VCaP (cell line): Measurements from ENCODE around the gene PRPF18.

Experiments
- H3K27ac ChIP-seq: fragments of 450-650 bp; 2 replicates; pipeline ENCODE4 v1.5.1; 2017
- TF ChIP-seq, protein P1 (sequence below): fragments of 450-650 bp; conservative IDR thresholded peaks from 2 replicates; pipeline ENCODE4 v1.5.1; 2017; ENCODE audit warnings: mild to moderate bottlenecking, moderate library complexity

Gene PRPF18

GRCh38 chr10:13669901-13670300, 83.1 kb downstream of the PRPF18 start:
- H3K27ac ChIP-seq: peak overlapping the region; percentile 16; the same call in 1 of the 2 replicates
- TF ChIP-seq, protein P1, sequence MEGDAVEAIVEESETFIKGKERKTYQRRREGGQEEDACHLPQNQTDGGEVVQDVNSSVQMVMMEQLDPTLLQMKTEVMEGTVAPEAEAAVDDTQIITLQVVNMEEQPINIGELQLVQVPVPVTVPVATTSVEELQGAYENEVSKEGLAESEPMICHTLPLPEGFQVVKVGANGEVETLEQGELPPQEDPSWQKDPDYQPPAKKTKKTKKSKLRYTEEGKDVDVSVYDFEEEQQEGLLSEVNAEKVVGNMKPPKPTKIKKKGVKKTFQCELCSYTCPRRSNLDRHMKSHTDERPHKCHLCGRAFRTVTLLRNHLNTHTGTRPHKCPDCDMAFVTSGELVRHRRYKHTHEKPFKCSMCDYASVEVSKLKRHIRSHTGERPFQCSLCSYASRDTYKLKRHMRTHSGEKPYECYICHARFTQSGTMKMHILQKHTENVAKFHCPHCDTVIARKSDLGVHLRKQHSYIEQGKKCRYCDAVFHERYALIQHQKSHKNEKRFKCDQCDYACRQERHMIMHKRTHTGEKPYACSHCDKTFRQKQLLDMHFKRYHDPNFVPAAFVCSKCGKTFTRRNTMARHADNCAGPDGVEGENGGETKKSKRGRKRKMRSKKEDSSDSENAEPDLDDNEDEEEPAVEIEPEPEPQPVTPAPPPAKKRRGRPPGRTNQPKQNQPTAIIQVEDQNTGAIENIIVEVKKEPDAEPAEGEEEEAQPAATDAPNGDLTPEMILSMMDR: no peak

- TF ChIP-seq, protein P1: no peak
- H3K27ac ChIP-seq: peak overlapping the region; percentile 16; the same call in 1 of the 2 replicates
Observed at GRCh38 chr10:13670311-13670710, 83.5 kb downstream of the PRPF18 start.

- TF ChIP-seq, protein P1: no peak
- no peak overlapping the region for H3K27ac ChIP-seq
Observed at GRCh38 chr10:13671904-13672303, 85.1 kb downstream of the PRPF18 start.

DNA sequence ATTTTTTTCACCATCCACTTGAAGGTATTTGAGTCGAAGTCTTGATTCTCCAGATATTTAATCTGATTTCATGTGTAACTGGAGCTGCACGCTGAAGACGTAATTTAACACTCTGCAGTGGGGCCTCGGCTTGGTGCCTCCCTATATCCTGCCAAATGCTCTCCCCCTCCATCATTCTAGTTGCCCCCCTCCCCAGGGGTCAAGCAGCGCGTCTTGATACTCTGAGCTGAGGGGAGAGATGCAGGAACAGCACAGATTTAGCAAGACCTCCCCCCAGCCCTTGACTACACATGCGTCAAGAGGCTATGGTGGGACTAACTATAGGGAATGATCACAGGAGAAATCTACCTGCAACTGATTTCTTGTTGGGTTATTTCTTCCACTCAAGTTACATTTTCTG, 85.8 kb downstream of the PRPF18 start:
- TF ChIP-seq, protein P1: no peak
- H3K27ac ChIP-seq: no peak overlapping the region

DNA sequence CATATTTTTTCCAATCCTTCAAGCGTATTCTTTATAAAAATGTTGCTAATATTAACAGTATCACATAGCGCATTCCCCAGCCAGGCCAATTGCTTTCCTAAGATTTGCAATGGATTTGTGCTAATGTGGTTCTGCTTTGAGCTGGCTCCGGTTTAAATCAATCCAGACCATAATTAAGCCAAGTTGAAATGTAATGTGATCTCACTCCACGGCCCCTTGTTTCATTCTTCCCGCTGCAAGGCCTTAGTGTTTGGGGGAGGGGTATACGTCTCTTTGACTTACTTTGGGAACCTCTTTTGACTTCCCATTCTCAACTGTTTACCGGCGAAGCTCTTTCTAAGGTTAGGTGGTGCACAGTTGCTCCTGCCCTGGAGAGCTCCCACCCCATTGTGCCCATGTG, 86.4 kb downstream of the PRPF18 start:
- no peak overlapping the region for H3K27ac ChIP-seq
- TF ChIP-seq, protein P1: no peak

- no peak overlapping the region for H3K27ac ChIP-seq
Observed at GRCh38 chr10:13674645-13675588, 88.2 kb downstream of the PRPF18 start.

More at GRCh38 chr10:13674645-13675588, 88.2 kb downstream of the PRPF18 start:
- TF ChIP-seq, protein P1: no peak
